DMS53 treated with DMSO at 0.1 percent for 48 hours (cell line): ENCODE results near the gene ATRNL1.
"Not testable (repeated sequence)": the region's sequence is repeated elsewhere in the genome, so short reads cannot be mapped to it uniquely, and the experiment has no call there.

Source experiments
- DNase-seq: peaks from one replicate; lab custom pipeline; 2025; ENCODE audit not compliant: unreplicated experiment; lab: John Stamatoyannopoulos, UW

The ATRNL1 gene

GRCh38 chr10:115827231-115828009, 734.3 kb downstream of the ATRNL1 start:
- no peak for DNase-seq

- not testable (repeated sequence) for DNase-seq
Observed at GRCh38 chr10:115828182-115828581, 735.0 kb downstream of the ATRNL1 start.

GRCh38 chr10:115829521-115830205, 736.5 kb downstream of the ATRNL1 start:
- DNase-seq = no peak

- no peak for DNase-seq
Observed at GRCh38 chr10:115830265-115830970, 737.3 kb downstream of the ATRNL1 start.

- DNase-seq = no peak
Observed at GRCh38 chr10:115831016-115831415, 737.9 kb downstream of the ATRNL1 start.

- DNase-seq = no peak
Observed at GRCh38 chr10:115833119-115833518, 740.0 kb downstream of the ATRNL1 start.

GRCh38 chr10:115844591-115844990, 751.4 kb downstream of the ATRNL1 start:
- DNase-seq = no peak

- DNase-seq = no peak
Observed at GRCh38 chr10:115845921-115846320, 752.8 kb downstream of the ATRNL1 start.

DNA sequence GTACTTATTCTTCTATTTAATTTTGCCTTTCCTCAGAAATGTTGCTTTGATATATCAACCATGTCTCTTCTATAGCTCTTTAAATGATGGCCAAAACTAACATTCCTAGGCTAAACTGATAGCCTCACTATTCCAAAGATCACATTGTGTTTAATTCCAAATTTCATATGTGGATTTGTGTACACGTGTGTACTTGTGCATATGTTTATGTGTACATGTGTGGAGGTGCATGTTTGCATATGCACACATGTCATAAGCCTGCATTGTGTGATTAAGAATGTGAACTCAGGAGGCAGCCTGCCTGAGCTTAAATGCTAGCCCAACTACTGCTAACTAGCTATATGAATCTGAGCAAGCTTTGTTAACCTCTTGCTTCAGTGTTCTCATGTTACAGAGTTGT, 753.4 kb downstream of the ATRNL1 start:
- no peak for DNase-seq

GRCh38 chr10:115849197-115849596, 756.0 kb downstream of the ATRNL1 start:
- no peak for DNase-seq

DNA sequence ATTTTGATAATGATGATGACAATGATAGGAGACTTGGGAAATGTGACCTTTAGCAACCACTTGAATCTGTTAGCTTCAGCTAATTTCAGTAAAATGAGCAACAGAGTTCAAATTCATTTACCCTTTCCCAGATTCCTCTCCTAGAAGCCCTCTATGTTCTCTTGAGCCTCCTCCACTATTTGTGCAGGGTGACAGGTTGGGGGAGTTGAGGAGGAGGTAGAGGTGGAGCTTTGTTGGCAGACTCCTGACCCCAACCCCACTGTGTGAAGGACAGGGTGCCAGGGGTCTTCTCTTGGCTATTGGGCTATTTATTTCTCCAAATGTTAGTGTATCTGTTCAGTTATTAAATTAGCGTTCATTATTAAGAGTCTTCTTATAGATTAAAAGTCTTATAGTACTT, 757.5 kb downstream of the ATRNL1 start:
- no peak for DNase-seq

- DNase-seq = no peak
Observed at GRCh38 chr10:115851695-115852094, 758.5 kb downstream of the ATRNL1 start.

GRCh38 chr10:115854740-115855435, 761.7 kb downstream of the ATRNL1 start:
- no peak for DNase-seq

DNA sequence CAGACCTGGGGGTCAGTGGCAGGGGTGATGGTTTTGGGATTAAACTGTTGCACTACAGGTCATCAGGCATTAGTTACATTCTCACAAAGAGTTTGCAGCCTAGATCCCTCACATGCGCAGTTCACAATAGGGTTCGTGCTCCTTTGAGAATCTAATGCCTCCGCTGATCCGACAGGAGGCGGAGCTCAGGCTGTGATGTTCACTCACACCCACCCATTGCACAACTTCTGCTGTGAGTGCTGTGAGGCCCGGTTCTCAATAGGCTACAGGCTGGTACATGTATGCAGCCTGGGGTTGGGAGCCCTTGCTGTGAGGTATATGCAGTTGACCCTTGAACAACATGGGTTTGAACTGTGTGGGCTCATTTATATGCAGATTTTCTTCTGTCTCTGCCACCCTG, 763.4 kb downstream of the ATRNL1 start:
- DNase-seq = no peak

DNA sequence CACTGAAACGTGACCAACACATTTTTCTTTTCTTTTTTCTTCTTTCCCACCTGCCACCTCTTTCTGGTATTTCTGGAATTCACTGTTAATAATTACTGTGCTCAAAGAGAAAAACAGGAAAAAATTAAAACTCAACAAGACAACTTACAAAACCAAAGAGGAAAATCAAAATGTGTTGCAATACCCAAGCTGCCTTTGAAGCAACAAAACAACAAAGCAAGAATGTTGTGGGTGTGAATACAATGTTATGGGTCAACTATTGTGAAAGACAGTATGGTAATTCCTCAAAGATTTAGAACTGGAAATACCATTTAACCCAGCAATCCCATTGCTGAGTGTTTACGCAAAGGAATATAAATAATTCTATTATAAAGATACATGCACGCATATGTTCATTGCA, 764.7 kb downstream of the ATRNL1 start:
- DNase-seq = no peak

DNA sequence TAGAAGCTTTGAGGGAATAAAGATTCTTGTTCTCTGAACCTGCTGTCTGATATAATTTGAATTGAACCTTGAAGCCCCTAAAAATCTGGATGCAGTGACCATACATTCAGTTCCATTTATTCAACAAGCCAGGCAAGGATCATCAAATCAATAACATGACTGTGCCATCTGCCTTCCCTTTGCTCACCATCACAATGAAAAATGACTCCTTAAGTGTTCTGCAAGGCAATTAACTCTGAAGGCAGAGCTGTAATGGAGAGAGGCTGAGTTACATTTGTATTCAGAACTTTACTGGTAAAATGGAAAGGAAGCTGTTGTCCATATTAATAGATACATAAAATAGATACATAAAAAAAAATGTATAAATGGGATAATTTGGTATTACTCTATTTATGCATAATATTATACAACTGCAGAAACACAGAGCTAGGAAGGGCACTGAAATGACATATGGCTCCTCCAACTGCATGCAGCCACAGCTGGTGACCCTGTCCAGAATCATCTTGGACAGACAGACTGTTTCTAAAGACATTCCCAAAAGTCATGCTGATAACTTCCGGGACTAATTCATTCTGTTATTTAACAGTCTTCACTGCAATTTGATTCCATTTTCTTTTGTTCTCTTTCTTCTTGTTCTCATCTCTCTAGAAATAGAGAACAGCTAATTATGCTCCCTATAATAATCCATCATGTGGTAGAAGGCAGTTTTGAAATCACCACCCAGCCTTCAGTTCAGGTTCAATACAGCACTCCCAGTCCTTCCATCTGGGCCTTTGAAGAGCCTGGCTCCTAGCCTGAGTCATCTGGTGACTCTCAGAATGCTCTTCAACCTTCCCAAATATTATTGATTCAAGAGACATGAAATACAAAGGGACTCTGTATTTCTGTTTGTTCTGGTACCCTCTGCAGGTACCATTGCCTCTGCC, 767.3 kb downstream of the ATRNL1 start:
- DNase-seq = no peak

GRCh38 chr10:115861455-115861854, 768.3 kb downstream of the ATRNL1 start:
- no peak for DNase-seq

GRCh38 chr10:115861864-115862263, 768.7 kb downstream of the ATRNL1 start:
- no peak for DNase-seq

DNA sequence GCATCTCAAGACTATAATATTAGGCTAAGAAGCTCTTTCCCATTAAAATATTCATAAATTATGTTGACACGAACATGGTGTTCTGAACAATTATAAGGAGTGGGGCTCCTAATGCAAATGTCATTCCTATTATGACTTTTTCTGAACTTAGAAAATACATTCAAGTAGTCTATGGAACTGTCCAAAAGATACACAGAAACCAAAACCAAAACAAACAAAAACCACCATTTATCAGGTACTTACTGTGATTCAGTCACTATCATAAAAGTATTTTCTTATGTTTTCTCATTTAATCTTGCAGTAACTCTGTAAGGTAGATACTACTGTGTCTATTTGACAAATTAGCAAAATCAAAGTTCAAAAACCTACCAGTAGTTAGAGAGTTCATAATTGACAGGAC, 773.0 kb downstream of the ATRNL1 start:
- no peak for DNase-seq

DNA sequence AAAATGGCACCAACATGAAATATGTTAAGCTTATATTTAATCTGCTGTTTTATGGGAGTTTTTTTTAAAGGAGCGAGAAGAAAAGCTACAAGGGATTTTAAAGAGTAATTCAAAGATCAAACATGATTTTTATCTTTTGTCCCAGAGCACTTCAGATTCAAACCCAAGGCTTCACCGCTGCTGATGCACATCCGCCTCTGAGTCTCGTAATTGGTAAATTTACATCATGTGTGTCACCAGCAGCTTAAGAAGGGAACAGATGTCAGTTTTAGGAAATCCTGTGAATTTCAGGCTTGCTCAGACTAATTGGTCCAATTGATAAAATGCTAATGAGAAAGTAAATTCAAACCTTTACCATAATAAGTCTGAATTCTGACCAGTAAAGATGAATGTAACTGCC, 773.5 kb downstream of the ATRNL1 start:
- no peak for DNase-seq
